Muscle of leg (tissue), 11 donors: ENCODE results near the gene RHBDD1. TPM values are rescaled to one million over a fixed set of nuclear protein-coding genes. Genes with fewer than 3 reads are reported as not detected.

Experiments used
- DNase-seq: peaks from one replicate; pipeline ENCODE4 v3.0.0; 2013
- H3K27ac ChIP-seq: one replicate; pipeline ENCODE4 v1.5.1; 2013; ENCODE audit warnings: mild to moderate bottlenecking, low read length, control low read depth
- H3K27me3 ChIP-seq: one replicate; pipeline ENCODE4 v1.6.1; 2013; ENCODE audit warnings: low read length; ENCODE audit not compliant: control insufficient read depth, insufficient read depth
- H3K36me3 ChIP-seq: one replicate; pipeline ENCODE4 v1.6.1; 2013; ENCODE audit warnings: low read length; ENCODE audit not compliant: control insufficient read depth, insufficient read depth
- H3K4me1 ChIP-seq: one replicate; pipeline ENCODE4 v1.6.1; 2013; ENCODE audit warnings: low read length; ENCODE audit not compliant: control insufficient read depth, insufficient read depth
- H3K4me3 ChIP-seq: one replicate; pipeline ENCODE4 v1.5.1; 2013; ENCODE audit warnings: low read length, control low read depth
- H3K9me3 ChIP-seq: replicated peaks from 2 replicates; pipeline ENCODE4 v1.6.1; 2013; ENCODE audit warnings: low read depth, low read length; ENCODE audit not compliant: control insufficient read depth
- WGBS: methylation state at CpG from one replicate; pipeline ENCODE4 v1.1.5; 2013; ENCODE audit warnings: missing lambda C conversion rate; ENCODE audit not compliant: insufficient coverage; 5-methylcytosine and 5-hydroxymethylcytosine counted together
- polyA plus RNA-seq, 8 donors: library from polyadenylated mRNA; unstranded; fragments of 120-200 nt; gene quantifications; one replicate each; pipeline versions ENCODE4 v1.2.1 to v1.2.3, GENCODE V29; 2013; ENCODE audit warnings: inconsistent platforms in 1 of 8, low replicate concordance in 1 of 8; ENCODE audit not compliant: insufficient read length in 8 of 8, insufficient read depth in 1 of 8
- total RNA-seq: library from RNA; stranded (reverse); fragments of 120-200 nt; gene quantifications from one replicate; pipeline ENCODE4 v1.2.4, GENCODE V29; 2013

Gene RHBDD1
- total and polyA plus RNA-seq, 9 donors, result 9.3 to 27.6 (median 15.2) TPM

- 88% methylated on average over 3 of the region's 6 CpGs for WGBS
- H3K4me3 ChIP-seq, result no peak overlapping the region
- H3K36me3 ChIP-seq, result no peaks in the 10 kb centered on the region
- H3K9me3 ChIP-seq, result peaks cover 2% of the 10 kb centered on the region
- no peaks in the 10 kb centered on the region for H3K4me1 ChIP-seq
- H3K27me3 ChIP-seq, result no peaks in the 10 kb centered on the region
- no peak for DNase-seq
- H3K27ac ChIP-seq, result no peak overlapping the region
These were observed 118.0 kb downstream of the RHBDD1 start for GRCh38 chr2:226953826-226954225.

GRCh38 chr2:226956659-226957058, 120.8 kb downstream of the RHBDD1 start:
- Histone ChIP-seq H3K4me3 (no peak overlapping the region), H3K4me1 (no peaks in the 10 kb centered on the region), H3K36me3 (no peaks in the 10 kb centered on the region), H3K27ac (no peak overlapping the region), H3K27me3 (no peaks in the 10 kb centered on the region), H3K9me3 (peaks cover 6% of the 10 kb centered on the region)
- no peak for DNase-seq
- WGBS, result 33% methylated on average over 1 of the region's 1 CpG

GRCh38 chr2:226959418-226959817, 123.6 kb downstream of the RHBDD1 start:
- Histone ChIP-seq H3K36me3 (no peaks in the 10 kb centered on the region), H3K4me1 (no peaks in the 10 kb centered on the region), H3K27ac (no peak overlapping the region), H3K9me3 (peaks cover 6% of the 10 kb centered on the region), H3K4me3 (no peak overlapping the region), H3K27me3 (no peaks in the 10 kb centered on the region)
- no peak for DNase-seq
- no CpG with 5 or more reads among the region's 1 CpG for WGBS

GRCh38 chr2:226962176-226962773, 126.4 kb downstream of the RHBDD1 start:
- no peak for DNase-seq
- Histone ChIP-seq H3K9me3 (peaks cover 6% of the 10 kb centered on the region), H3K27ac (no peak overlapping the region), H3K36me3 (no peaks in the 10 kb centered on the region), H3K4me3 (no peak overlapping the region), H3K27me3 (no peaks in the 10 kb centered on the region), H3K4me1 (no peaks in the 10 kb centered on the region)
- 100% methylated on average over 1 of the region's 3 CpGs for WGBS

- Histone ChIP-seq H3K9me3 (peaks cover 4% of the 10 kb centered on the region), H3K4me3 (no peak overlapping the region), H3K27me3 (no peaks in the 10 kb centered on the region), H3K4me1 (no peaks in the 10 kb centered on the region), H3K27ac (no peak overlapping the region), H3K36me3 (no peaks in the 10 kb centered on the region)
- no peak for DNase-seq
- WGBS, result 13% methylated on average over 1 of the region's 1 CpG
These were observed 127.7 kb downstream of the RHBDD1 start for GRCh38 chr2:226963528-226963927.

- no peak for DNase-seq
- 100% methylated on average over 1 of the region's 1 CpG for WGBS
- Histone ChIP-seq H3K36me3 (no peaks in the 10 kb centered on the region), H3K27me3 (no peaks in the 10 kb centered on the region), H3K4me1 (no peaks in the 10 kb centered on the region), H3K4me3 (no peak overlapping the region), H3K27ac (no peak overlapping the region), H3K9me3 (no peaks in the 10 kb centered on the region)
These were observed 129.5 kb downstream of the RHBDD1 start for GRCh38 chr2:226965376-226965775.

GRCh38 chr2:226969417-226970080, 133.7 kb downstream of the RHBDD1 start:
- Histone ChIP-seq H3K27ac (peak overlapping the region; percentile 48), H3K4me3 (no peak overlapping the region), H3K36me3 (no peaks in the 10 kb centered on the region), H3K27me3 (no peaks in the 10 kb centered on the region), H3K9me3 (no peaks in the 10 kb centered on the region), H3K4me1 (no peaks in the 10 kb centered on the region)
- 24% methylated on average over 2 of the region's 6 CpGs for WGBS
- peak; percentile 76 for DNase-seq

- Histone ChIP-seq H3K4me3 (no peak overlapping the region), H3K9me3 (no peaks in the 10 kb centered on the region), H3K27me3 (no peaks in the 10 kb centered on the region), H3K4me1 (no peaks in the 10 kb centered on the region), H3K27ac (no peak overlapping the region), H3K36me3 (no peaks in the 10 kb centered on the region)
- 58% methylated on average over 2 of the region's 3 CpGs for WGBS
- no peak for DNase-seq
These were observed 134.5 kb downstream of the RHBDD1 start for GRCh38 chr2:226970362-226970761.

GRCh38 chr2:226971084-226971483, 135.2 kb downstream of the RHBDD1 start:
- Histone ChIP-seq H3K4me3 (no peak overlapping the region), H3K4me1 (no peaks in the 10 kb centered on the region), H3K27me3 (no peaks in the 10 kb centered on the region), H3K9me3 (no peaks in the 10 kb centered on the region), H3K36me3 (no peaks in the 10 kb centered on the region), H3K27ac (no peak overlapping the region)
- 78% methylated on average over 2 of the region's 6 CpGs for WGBS
- DNase-seq, result no peak

GRCh38 chr2:226971770-226972169, 135.9 kb downstream of the RHBDD1 start:
- no peaks in the 10 kb centered on the region for H3K27me3 ChIP-seq
- DNase-seq, result no peak
- no peaks in the 10 kb centered on the region for H3K36me3 ChIP-seq
- H3K4me1 ChIP-seq, result no peaks in the 10 kb centered on the region
- no peak overlapping the region for H3K4me3 ChIP-seq
- WGBS, result 100% methylated on average over 1 of the region's 4 CpGs
- H3K27ac ChIP-seq, result no peak overlapping the region
- H3K9me3 ChIP-seq, result no peaks in the 10 kb centered on the region
